GM12892 (cell line): ENCODE data around the gene DROSHA.

Experiments used
- POLR2A ChIP-seq: IDR thresholded peaks from 2 replicates; pipeline ENCODE4 v1.6.1; 2011; ENCODE audit warnings: low read depth, low read length, control low read depth
- POLR2AphosphoS5 ChIP-seq: IDR thresholded peaks from 2 replicates; pipeline ENCODE4 v1.6.1; 2011; ENCODE audit warnings: low read depth, low read length, control low read depth
- TAF1 ChIP-seq: IDR thresholded peaks from 2 replicates; pipeline ENCODE4 v1.6.1; 2011; ENCODE audit warnings: low read depth, mild to moderate bottlenecking, control low read depth, low read length, borderline replicate concordance

GRCh38 chr5:31372124-31372523 lies 159.8 kb downstream of the DROSHA start:
- TF ChIP-seq POLR2A (no peak), POLR2AphosphoS5 (no peak), TAF1 (no peak)
